Activated T-helper 1 cell treated with Interleukin-2 at 50 U/mL for 16 hours (primary cell): Measurements from ENCODE around the gene RAB11FIP4.
A peak's percentile ranks its signal among the peaks of the same experiment; 100 is the strongest.

Source experiments
- DNase-seq: peaks from one replicate; pipeline ENCODE4 v3.0.0-alpha.2; 2020; ENCODE audit warnings: low read depth

Gene RAB11FIP4

DNA sequence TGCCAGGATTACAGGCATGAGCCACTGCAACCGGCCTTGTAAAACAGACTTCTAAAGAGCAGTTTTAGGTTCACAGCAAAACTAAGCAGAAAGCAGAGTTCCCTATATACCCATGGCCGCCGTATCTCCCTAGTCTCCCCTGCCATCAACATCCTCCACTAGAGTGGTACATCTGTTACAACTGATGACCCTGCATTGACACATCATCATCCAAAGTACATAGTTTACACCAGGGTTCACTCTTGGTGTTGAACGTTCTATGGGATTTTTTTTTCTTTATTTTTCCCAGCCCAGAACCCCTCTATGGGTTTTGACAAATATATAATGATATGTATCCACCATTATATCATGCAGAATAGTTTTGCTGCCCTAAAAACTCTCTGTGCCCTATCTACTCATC is 155.2 kb downstream of the RAB11FIP4 start:
- DNase-seq, result no peak

DNA sequence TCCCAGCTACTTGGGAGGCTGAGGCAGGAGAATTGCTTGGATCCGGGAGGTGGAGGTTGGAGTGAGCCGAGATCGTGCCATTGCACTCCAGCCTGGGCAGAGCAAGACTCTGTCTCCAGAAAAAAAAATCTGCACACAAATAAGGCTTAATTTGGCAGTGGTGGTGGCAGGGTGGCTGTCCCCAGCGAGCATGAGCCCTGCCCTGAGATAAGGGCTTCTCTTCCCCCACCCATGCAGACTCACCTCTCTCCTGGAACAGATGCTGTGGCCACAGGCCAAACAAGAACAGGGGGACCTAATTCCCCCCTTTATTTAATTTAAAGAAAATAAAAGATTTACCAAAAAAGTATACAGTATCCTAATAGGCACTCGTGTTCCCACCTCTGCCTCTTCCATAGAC is 157.2 kb downstream of the RAB11FIP4 start:
- no peak for DNase-seq

DNA sequence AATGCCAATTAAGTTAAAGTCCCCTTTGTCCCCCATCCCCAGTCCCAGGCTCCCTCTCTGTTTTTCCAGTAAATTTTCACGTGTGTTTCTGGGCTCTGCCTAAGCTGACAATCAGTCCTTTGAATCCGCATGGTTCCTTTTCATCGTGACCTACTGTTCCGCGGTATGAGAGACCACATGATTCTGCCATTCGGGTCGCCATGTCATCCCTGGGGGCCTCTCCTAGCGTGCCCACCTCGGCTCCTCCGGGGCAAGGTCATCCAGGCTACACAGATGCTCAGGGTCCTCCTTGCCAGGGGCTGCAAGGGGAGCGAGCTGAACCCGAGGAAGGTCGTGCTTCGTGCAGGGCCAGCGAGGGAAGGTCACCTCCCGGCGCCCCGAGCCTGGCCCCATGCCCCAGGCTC is 157.6 kb downstream of the RAB11FIP4 start:
- no peak for DNase-seq

- peak; percentile 81 for DNase-seq
Measured at GRCh38 chr17:31549525-31550388, 158.3 kb downstream of the RAB11FIP4 start.

DNA sequence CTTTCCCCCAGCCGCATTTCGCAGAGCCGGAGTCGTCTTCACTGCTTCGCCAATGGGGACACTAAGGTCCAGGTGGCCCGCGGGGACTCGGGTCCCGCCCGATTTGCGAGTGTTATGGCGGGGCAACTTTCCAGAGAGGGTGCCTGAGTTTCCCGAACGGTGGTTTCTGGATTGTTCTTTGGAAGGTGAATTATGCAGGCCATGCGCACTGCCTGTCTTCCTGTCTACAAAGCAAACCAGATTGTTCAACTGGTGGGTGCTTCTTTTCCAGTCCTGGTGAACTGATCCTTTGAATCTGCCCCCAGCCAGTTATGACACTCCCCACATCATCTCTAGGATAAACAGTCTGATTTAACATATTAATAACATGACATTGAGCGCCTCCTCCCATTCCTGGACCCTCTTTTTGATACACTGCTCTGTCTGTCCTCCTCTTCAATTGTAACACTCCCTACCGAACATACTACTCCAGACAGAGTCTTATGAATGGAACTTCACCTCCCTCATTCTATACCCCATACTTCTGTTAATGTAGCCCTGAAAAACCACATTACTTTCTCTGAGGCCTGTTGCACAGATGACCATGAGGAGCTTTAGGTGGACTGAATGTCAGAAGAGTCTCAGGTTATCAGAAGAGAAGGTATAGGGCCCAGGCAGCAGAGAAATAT is 159.0 kb downstream of the RAB11FIP4 start:
- DNase-seq, result peak; percentile 12

DNA sequence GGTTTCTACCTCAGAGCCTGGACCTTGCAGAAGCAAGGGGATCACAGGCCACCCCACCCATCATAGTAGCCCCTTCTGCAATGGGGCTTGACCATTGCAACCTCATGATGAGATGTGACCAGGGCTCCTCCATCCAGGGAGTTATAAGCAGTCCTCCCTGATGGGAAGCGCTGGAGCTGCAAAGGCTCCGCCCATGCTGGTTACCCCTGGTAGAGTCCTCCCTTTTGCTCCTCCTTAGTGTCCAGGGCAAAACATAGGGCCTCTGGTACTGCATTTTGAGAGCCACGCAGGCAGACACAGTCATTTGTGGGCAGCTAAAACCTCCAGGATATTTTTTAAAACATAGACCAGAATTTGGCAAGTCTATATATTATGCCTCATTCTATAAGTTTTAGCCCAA is 161.1 kb downstream of the RAB11FIP4 start:
- no peak for DNase-seq

- no peak for DNase-seq
Measured at GRCh38 chr17:31553506-31553905, 162.0 kb downstream of the RAB11FIP4 start.

DNA sequence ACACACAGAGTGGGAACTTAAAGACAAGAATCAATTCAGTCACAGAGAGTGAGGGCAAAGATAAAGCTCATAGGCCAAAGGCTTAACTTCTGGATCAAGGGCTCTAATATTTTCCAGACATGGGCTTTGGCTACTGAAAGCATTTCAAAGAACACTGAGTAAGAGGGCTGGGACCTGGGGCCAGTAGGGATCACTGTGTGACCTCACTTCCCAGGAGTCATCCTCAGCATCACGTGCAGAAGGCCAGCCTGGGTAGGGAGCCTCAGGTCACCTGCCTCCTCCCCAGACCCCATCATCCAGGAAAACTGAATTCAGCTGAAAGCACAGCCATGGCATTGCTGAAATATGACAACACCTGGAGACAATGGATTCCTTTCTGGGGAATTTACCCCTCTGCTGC is 163.5 kb downstream of the RAB11FIP4 start:
- no peak for DNase-seq

DNA sequence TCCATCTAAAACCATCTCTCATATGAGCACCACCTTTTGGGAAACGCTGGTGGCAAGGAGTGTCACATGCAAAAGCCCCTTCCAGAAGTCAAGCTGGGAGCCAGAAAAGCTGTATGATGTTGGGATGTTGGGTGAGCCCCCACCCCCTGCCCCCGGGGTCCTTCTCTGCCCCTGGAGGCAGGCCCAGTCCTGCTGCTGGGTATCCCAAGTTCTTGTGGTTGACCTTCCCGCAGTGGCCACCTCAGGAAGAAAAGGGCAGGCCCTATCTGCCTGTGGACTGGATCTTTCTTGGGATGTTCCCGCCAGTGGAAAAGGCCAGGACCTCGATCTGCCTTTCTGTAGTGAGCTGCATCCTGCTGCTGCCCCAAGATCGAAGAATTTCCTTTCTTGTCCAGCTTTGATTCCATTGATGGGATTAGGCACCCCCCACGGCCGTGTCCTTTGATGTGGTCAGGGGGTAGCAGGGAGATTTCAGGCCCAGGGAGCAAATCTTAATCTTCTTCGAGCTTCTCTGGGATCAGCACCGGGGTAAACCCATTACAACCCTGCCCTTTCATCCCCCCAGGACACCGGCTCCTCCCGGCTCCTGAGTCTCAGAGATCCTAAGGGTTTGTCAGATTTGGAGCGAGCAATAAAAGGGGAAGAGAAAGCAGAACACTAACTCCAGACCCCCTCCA is 165.6 kb downstream of the RAB11FIP4 start:
- no peak for DNase-seq

- peak; percentile 47 for DNase-seq
Measured at GRCh38 chr17:31558748-31559583, 167.5 kb downstream of the RAB11FIP4 start.

- no peak for DNase-seq
Measured at GRCh38 chr17:31559584-31560501, 168.4 kb downstream of the RAB11FIP4 start.

DNA sequence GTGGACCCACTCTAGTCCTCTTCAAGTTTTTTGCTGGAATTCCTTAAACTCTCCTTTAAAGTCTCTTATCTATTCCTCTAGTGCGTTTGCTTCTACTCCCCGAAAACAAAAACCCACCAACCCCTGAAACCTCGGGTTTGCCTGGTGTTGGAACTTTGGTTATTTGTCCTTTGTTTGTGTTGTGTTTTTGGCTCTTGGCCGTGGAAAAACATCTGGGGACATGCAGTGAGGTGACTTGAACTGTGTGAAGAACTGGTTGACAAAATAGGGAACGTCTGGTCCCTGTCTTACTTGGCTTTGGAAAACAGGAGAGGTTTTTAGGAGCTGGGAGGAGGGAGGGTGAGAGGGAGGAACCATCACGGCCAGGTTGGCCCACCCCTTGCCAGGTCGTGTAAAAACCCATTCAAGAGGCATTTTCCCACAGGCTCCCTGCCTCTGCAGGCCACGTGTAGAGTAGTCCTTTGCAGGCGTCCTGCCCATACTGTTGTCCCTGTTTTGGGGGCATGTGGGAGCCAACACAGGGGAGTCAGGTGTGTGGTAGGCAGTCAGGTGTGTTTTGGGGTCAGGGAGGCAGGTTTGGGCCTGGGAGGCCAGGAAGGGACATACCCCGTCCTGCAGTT is 169.3 kb downstream of the RAB11FIP4 start:
- DNase-seq, result no peak

DNA sequence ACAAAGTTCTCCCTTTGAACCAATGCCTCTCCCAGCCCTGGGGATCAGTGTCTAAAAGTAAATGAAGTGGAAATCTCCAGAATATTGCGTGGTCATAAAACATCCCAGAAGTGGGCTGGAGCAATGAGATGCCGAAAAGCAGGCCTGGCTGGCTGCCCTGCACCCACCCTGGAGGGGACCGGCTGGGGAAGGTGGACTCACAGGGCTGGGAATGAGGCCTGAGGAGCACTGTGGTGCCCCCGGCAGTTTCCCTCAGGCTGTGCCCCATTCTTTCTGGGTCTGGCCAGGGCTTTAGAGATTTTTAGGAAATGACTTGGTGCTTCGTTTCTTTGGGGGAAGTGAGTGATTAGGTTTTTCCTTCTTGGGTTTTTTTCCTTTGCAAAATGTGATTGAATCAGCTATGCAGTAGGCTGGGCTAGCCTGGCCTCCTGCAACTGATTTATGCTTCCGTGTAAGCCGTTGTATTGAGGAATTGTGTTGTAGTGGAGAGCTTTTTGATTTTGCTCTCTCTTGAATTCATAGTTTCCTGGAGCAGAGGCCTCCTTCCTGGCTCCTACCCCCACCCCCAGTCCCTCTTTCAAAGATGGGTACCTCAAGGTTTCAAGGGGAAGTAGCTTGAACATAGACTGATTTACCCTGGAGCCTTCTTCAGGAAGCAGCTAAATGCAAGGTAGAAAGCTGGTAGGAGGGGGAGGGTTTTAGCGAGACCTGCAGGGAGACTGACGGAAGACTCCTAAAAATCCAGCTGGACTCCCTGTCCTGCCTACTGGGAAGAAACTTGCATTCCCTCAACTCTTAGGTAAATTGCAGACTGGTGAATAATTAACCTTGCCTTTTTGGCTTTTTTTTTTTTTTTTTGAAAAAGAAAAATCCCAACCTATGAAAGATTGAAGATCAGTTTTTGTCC is 170.2 kb downstream of the RAB11FIP4 start:
- DNase-seq, result no peak

- DNase-seq, result no peak
Measured at GRCh38 chr17:31562376-31562840, 170.9 kb downstream of the RAB11FIP4 start.

DNA sequence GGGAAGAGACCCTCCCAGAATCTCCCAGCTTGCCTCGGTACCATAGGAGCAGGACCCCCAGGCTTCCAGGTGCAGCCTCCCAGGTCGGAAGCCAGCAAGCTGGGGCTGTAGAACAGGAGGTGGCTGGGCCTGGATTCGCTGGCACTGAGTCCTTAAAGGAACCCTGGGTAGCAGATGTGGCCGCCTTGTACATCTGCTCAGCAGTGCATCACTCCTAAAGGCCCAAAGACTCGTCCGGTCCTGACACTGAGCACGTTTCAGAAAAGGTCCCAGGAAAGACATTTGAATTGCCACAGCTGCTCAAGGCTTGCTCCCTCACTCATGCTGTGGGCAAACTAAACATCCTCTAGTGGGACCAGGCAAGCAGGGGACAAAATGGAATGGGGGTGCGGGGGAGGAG is 172.8 kb downstream of the RAB11FIP4 start:
- DNase-seq, result no peak

- DNase-seq, result no peak
Measured at GRCh38 chr17:31564883-31565301, 173.4 kb downstream of the RAB11FIP4 start.

GRCh38 chr17:31565652-31566051 is 174.2 kb downstream of the RAB11FIP4 start:
- DNase-seq, result no peak

DNA sequence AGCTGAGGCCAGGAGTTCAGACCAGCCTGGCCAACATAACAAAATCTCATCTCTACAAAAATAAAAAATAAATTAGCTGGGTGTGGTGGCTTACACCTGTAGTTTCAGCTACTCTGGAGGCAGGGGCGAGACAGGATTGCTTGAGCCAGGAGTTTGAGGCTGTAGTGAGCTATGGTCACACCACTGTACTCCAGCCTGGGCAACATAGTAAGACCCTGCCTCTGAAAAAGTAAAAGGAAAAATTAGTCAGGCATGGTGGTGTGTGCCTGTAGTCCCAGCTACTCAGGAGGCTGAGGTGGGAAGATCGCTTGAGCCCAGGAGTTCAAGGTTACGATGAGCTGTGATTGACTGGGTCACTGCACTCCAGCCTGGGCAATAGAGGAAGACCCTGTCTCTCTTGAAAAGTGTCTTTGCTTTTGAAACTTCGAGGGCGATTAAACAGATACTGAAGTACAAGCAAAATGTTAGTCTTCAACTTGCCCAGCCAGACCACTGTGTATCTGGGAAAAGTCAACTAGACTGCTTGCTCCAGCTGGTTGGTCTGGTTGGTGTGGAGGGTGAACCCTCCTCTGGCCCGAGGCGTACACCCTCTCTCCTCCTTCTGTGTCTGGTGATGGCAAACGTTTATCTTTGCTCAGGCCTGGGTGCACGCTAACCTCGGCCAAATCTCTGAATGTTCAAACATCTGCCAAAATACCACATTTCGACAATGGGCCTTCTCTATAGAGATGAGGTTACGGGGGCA is 174.9 kb downstream of the RAB11FIP4 start:
- no peak for DNase-seq

DNA sequence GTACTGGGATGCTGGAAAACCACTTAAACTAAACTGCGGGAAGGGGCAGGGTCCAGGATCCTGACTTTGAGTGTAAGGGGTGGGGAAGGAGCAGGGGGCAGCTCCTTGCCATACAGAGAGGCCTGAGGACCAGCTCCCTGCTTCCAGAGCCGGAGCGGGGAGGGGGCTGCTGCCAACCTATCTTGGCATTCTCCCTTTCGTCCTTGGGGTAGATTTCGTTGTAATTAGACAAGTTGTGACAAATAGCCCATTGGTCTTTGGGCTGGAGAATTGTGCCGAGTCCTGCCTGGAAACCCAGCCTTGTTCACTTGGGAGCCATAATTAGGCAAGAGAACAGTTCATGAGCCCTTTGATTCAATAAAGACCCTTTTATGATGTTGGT is 175.5 kb downstream of the RAB11FIP4 start:
- DNase-seq, result no peak
